HG03064 (cell line): ENCODE results near the gene ZNF764.

Source experiments
- ATAC-seq: cut with Tn5 transposase; IDR thresholded peaks from one replicate; pipeline ENCODE4 v1.9.1; 2021; ENCODE audit warnings: low read depth; ENCODE audit not compliant: unreplicated experiment

Gene ZNF764

GRCh38 chr16:30570636-30571444 lies 12.7 kb upstream of the ZNF764 start:
- no peak for ATAC-seq

GRCh38 chr16:30569746-30570635 lies 11.8 kb upstream of the ZNF764 start:
- ATAC-seq, result no peak

- ATAC-seq, result no peak
Measured at GRCh38 chr16:30569281-30569680, 11.1 kb upstream of the ZNF764 start.

GRCh38 chr16:30567991-30568638 lies 9.9 kb upstream of the ZNF764 start:
- no peak for ATAC-seq

GRCh38 chr16:30567160-30567990 lies 9.2 kb upstream of the ZNF764 start:
- no peak for ATAC-seq

- no peak for ATAC-seq
Measured at GRCh38 chr16:30566531-30566930, 8.4 kb upstream of the ZNF764 start.

GRCh38 chr16:30565984-30566383 lies 7.8 kb upstream of the ZNF764 start:
- ATAC-seq, result no peak

GRCh38 chr16:30565526-30565925 lies 7.4 kb upstream of the ZNF764 start:
- no peak for ATAC-seq

- ATAC-seq, result no peak
Measured at GRCh38 chr16:30562021-30562420, 3.8 kb upstream of the ZNF764 start.

- no peak for ATAC-seq
Measured at GRCh38 chr16:30561089-30561816, 3.1 kb upstream of the ZNF764 start.

- no peak for ATAC-seq
Measured at GRCh38 chr16:30559690-30560089, 1.5 kb upstream of the ZNF764 start.

- no peak for ATAC-seq
Measured at GRCh38 chr16:30558789-30559377, 709 bp upstream of the ZNF764 start.

GRCh38 chr16:30557707-30557956 lies 542 bp downstream of the ZNF764 start:
- peak; percentile 6 for ATAC-seq

- no peak for ATAC-seq
Measured at GRCh38 chr16:30556125-30556473, 2.1 kb downstream of the ZNF764 start.

GRCh38 chr16:30555315-30556124 lies 2.7 kb downstream of the ZNF764 start:
- ATAC-seq, result no peak

GRCh38 chr16:30554557-30555314 lies 3.4 kb downstream of the ZNF764 start:
- ATAC-seq, result no peak

GRCh38 chr16:30553393-30553899 lies 4.7 kb downstream of the ZNF764 start:
- no peak for ATAC-seq

GRCh38 chr16:30552956-30553355 lies 5.2 kb downstream of the ZNF764 start:
- ATAC-seq, result no peak
